PC-9 (cell line): Measurements from ENCODE around the gene TMEM106A.

Experiments used
- EZH2 ChIP-seq: fragments of 200-600 bp; sonication (generic); IDR thresholded peaks from 2 replicates; pipeline ENCODE4 v1.8.0; 2017; ENCODE audit warnings: antibody characterized with exemption, low read depth
- TF ChIP-seq, protein P1 (sequence below): fragments of 200-600 bp; sonication (generic); conservative IDR thresholded peaks from 2 replicates; pipeline ENCODE4 v1.6.1; 2017; ENCODE audit warnings: mixed run types, antibody characterized with exemption, mild to moderate bottlenecking, moderate library complexity

DNA sequence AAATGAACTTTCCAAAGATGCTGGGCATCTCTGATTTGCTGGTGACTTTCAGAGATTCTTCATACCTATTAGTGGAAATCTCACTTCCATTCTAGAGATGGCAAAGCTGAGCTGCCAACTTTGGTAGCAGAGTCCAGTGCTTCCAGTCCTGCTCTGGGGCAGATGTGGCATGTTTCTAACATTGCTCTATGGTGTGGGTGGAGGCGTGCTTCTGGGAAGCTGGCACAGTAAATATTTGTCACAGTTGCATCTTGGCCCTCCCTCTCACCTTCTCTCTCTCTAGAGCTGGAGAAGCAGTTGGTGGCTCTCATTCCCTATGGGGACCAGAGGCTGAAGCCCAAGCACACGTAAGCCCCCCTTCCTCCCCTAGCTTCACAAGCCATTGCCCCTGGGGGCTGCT is 1.9 kb downstream of the TMEM106A start:
- TF ChIP-seq, protein P1, sequence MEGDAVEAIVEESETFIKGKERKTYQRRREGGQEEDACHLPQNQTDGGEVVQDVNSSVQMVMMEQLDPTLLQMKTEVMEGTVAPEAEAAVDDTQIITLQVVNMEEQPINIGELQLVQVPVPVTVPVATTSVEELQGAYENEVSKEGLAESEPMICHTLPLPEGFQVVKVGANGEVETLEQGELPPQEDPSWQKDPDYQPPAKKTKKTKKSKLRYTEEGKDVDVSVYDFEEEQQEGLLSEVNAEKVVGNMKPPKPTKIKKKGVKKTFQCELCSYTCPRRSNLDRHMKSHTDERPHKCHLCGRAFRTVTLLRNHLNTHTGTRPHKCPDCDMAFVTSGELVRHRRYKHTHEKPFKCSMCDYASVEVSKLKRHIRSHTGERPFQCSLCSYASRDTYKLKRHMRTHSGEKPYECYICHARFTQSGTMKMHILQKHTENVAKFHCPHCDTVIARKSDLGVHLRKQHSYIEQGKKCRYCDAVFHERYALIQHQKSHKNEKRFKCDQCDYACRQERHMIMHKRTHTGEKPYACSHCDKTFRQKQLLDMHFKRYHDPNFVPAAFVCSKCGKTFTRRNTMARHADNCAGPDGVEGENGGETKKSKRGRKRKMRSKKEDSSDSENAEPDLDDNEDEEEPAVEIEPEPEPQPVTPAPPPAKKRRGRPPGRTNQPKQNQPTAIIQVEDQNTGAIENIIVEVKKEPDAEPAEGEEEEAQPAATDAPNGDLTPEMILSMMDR = no peak
- TF ChIP-seq EZH2 = no peak
